Upper lobe of left lung (tissue), 4 donors: ENCODE results near the gene PRKCE.

Experiments used
- POLR2A ChIP-seq, 4 donors: fragments of 450-650 bp; IDR thresholded peaks; one replicate each; pipeline ENCODE4 v1.5.1; 2016 to 2017; ENCODE audit warnings: antibody characterized with exemption in 4 of 4, mild to moderate bottlenecking in 2 of 4
- TF ChIP-seq, protein P1 (sequence below), 6 experiments: fragments of 450-650 bp in 4 of 6; fragments of 200-600 bp in 2 of 6; sonication (generic) in 2 of 6; IDR thresholded peaks; one replicate each; pipeline ENCODE4 v1.5.1; 2016 to 2019; ENCODE audit warnings: antibody characterized with exemption in 6 of 6

- no peak for TF ChIP-seq POLR2A (IDR thresholded peaks at IDR 0.05)
- TF ChIP-seq, protein P1, sequence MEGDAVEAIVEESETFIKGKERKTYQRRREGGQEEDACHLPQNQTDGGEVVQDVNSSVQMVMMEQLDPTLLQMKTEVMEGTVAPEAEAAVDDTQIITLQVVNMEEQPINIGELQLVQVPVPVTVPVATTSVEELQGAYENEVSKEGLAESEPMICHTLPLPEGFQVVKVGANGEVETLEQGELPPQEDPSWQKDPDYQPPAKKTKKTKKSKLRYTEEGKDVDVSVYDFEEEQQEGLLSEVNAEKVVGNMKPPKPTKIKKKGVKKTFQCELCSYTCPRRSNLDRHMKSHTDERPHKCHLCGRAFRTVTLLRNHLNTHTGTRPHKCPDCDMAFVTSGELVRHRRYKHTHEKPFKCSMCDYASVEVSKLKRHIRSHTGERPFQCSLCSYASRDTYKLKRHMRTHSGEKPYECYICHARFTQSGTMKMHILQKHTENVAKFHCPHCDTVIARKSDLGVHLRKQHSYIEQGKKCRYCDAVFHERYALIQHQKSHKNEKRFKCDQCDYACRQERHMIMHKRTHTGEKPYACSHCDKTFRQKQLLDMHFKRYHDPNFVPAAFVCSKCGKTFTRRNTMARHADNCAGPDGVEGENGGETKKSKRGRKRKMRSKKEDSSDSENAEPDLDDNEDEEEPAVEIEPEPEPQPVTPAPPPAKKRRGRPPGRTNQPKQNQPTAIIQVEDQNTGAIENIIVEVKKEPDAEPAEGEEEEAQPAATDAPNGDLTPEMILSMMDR (IDR thresholded peaks at IDR 0.05) = no peak
Measured at GRCh38 chr2:46065152-46065551, 413.7 kb downstream of the PRKCE start.
